Adrenal gland (tissue), 5 donors: ENCODE data around the gene VWCE.
"Not testable (repeated sequence)": the region's sequence is repeated elsewhere in the genome, so short reads cannot be mapped to it uniquely, and the experiment has no call there.

Experiments used
- POLR2A ChIP-seq, 2 donors: fragments of 450-650 bp; IDR thresholded peaks; one replicate each; pipeline ENCODE4 v1.6.1; 2017; ENCODE audit warnings: antibody characterized with exemption in 2 of 2, mild to moderate bottlenecking in 2 of 2, moderate library complexity in 1 of 2
- TF ChIP-seq, protein P1 (sequence below), 6 experiments: fragments of 450-650 bp in 4 of 6; fragments of 200-600 bp in 2 of 6; sonication (generic) in 1 of 6; IDR thresholded peaks; 1 replicate in 5 of 6; 2 replicates in 1 of 6; pipeline versions ENCODE4 v1.5.1 to v1.8.0; 2016 to 2021; ENCODE audit warnings: antibody characterized with exemption in 6 of 6, mild to moderate bottlenecking in 2 of 6, moderate library complexity in 1 of 6
- donor health status: DM: no; HTN: no; CAD: no.

DNA sequence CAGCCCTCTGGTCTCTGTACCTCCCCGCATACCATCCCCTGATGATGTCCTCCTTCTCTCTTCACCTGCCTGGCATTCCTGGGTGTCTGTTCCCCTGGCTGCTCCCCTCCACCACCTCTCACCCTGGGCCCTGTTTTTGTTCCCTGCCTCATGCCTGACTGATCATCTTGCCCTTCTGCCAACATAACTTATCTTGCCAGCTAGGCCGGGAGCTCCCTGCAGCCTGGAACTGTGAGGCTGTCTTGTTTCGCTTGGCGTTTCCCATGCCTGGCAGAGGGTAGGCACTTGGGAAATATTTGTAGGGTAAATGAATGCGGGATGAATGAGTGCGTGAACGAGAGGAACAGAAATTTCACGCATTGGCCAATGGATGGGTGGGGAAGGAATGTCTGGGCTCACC lies 45.9 kb downstream of the VWCE start:
- TF ChIP-seq, protein P1, sequence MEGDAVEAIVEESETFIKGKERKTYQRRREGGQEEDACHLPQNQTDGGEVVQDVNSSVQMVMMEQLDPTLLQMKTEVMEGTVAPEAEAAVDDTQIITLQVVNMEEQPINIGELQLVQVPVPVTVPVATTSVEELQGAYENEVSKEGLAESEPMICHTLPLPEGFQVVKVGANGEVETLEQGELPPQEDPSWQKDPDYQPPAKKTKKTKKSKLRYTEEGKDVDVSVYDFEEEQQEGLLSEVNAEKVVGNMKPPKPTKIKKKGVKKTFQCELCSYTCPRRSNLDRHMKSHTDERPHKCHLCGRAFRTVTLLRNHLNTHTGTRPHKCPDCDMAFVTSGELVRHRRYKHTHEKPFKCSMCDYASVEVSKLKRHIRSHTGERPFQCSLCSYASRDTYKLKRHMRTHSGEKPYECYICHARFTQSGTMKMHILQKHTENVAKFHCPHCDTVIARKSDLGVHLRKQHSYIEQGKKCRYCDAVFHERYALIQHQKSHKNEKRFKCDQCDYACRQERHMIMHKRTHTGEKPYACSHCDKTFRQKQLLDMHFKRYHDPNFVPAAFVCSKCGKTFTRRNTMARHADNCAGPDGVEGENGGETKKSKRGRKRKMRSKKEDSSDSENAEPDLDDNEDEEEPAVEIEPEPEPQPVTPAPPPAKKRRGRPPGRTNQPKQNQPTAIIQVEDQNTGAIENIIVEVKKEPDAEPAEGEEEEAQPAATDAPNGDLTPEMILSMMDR (IDR thresholded peaks at IDR 0.05): not testable (repeated sequence)
- not testable (repeated sequence) for TF ChIP-seq POLR2A (IDR thresholded peaks at IDR 0.05)
